GM18951 (cell line): ENCODE data around the gene TENT4B.
"Not testable (repeated sequence)": the region's sequence is repeated elsewhere in the genome, so short reads cannot be mapped to it uniquely, and the experiment has no call there.

Experiments used
- POLR2A ChIP-seq: IDR thresholded peaks from 4 replicates; pipeline ENCODE4 v1.6.1; 2011; ENCODE audit warnings: mild to moderate bottlenecking; ENCODE audit not compliant: insufficient read length, insufficient read depth; ENCODE audit errors: extremely low read depth
- in situ Hi-C: fragments of 300-500 bp; cut with MboI; formaldehyde crosslinking; loops from one replicate; pipeline ENCODE4 v1.12.0; 2022; ENCODE audit warnings: low sequenced_read_pairs, mixed read lengths, inconsistent platforms; ENCODE audit not compliant: unreplicated experiment

The TENT4B gene

DNA sequence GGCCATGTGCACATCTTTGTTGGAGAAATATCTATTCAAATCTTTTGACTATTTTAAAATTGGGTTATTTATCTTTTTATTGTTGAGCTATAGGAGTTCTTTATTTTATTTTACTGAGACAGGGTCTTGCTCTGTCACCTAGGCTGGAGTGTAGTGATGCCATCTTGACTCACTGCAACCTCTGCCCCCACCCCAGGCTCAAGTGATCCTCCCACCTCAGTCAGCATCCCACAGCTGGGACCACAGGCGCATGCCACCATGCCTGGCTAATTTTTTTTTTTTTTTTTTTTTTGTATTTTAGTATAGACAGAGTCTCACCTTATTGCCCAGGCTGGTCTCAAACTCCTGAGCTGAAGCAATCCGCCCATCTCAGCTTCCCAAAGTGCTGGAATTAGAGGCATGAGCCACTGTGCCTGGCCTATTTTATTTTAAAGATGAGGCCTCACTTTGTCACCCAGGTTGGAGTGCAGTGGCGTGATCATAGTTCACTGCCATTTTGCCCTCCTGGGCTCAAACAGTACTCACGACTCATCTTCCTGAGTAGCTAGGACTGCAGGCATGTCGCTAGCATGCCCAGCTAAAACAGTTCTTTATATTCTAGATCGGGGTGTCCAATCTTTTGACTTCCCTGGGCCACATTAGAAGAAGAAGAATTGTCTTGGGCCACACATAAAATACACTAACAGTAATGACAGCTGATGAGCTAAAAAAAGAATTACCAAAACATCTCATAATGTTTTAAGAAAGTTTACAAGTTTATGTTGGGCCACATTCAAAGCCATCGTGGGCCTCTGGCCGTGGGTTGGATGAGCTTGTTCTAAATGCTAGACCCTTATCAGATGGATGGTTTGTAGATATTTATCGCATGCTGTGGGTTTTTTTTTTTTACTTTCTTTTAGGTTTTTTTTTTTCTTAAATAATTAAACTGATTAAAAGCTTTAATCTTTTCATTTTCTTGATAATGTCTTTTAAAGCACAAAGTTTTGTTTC, 13.7 kb downstream of the TENT4B start:
- no peak for TF ChIP-seq POLR2A
- in situ Hi-C loops: no loop called here

DNA sequence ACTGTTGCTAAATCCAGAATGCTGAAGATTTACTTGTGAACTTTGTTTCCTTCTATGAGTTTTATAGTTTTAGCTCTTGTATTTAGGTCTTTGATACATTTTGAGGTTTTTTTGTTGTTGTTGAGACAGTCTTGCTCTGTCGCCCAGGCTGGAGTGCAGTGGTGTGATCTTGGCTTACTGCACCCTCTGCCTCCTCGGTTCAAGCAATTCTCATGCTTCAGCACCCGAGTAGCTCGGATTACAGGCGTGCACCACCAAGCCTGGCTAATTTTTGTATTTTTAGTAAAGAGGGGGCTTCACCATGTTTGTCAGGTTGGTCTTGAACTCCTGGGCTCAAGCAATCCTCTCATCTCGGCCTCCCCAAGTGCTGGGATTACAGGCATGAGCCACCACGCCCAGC, 14.4 kb downstream of the TENT4B start:
- no peak for TF ChIP-seq POLR2A
- in situ Hi-C loops: no loop called here

GRCh38 chr16:50169555-50170096, 16.5 kb downstream of the TENT4B start:
- in situ Hi-C loops: no loop called here
- TF ChIP-seq POLR2A: no peak

GRCh38 chr16:50171773-50172172, 18.7 kb downstream of the TENT4B start:
- in situ Hi-C loops: not testable (repeated sequence)

DNA sequence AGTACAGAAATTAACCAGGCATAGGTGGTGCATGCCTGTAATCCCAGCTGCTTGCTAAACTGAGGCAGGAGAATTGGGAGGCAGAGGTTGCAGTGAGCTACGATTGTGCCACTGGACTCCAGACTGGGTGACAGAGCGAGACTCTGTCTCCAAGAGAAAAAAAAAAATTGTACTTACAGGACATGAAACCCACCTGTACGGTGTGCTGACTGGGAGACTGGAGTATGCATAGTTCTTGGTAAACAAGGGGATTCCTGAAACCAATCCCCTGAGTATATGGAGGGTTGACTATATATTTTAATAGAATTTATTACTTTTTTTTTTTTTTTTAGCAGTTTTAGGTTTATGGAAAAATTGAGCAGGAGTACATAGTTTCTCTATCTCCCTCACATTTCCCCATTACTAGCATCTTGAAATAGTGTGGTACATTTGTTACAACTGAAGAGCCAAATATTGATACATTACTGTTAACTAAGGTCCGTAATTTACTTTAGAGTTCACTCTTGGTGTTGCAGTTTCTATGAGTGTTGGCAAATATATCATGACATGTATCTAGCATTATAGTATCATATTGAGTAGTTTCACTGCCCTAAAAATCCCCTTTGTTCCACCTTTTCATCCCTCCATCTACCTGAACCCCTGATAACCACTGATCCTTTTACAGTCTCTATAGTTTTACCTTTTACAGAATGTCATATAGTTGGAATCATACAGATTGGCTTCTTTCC, 19.3 kb downstream of the TENT4B start:
- in situ Hi-C loops: no loop called here
- no peak for TF ChIP-seq POLR2A

DNA sequence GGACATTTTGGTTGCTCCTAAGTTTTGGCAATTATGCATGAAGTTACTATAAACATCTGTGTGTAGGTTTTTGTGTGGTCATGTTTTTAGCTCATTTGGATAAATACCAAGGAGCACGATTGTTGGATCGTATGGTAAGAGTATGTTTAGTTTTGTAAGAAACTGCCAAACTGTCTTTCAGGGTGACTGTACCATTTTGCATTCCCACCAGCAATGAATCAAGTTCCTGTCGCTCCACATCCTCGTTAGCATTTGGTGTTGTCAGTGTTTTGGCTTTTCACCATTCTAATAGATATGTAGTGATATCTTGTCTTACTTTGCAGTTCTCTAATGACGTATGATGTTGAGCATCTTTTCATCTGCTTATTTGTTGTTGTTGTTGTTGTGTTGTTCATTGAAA, 20.2 kb downstream of the TENT4B start:
- TF ChIP-seq POLR2A: no peak
- in situ Hi-C loops: no loop called here

GRCh38 chr16:50178491-50178941, 25.4 kb downstream of the TENT4B start:
- TF ChIP-seq POLR2A: no peak
- in situ Hi-C loops: no loop called here

DNA sequence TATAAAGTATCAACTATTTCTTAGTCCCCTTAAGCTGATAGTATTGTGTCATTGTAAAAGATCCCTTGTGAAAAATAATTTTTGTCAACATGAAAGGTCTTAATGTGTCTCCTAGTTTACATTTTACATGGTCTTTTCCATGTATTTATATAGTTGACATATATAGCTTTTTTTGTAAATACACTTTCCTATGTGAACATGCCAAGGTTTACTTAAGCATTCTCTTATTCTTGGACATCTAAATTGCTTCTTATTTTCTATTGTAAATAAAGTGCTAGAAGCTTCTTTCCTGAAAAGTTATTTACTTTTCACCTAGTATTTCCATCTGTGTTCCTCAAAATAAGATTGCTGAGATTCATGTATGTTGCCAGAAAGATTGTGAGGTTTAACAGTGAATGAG, 29.3 kb downstream of the TENT4B start:
- no peak for TF ChIP-seq POLR2A
- in situ Hi-C loops: no loop called here

GRCh38 chr16:50183316-50183715, 30.2 kb downstream of the TENT4B start:
- TF ChIP-seq POLR2A: no peak
- in situ Hi-C loops: no loop called here

DNA sequence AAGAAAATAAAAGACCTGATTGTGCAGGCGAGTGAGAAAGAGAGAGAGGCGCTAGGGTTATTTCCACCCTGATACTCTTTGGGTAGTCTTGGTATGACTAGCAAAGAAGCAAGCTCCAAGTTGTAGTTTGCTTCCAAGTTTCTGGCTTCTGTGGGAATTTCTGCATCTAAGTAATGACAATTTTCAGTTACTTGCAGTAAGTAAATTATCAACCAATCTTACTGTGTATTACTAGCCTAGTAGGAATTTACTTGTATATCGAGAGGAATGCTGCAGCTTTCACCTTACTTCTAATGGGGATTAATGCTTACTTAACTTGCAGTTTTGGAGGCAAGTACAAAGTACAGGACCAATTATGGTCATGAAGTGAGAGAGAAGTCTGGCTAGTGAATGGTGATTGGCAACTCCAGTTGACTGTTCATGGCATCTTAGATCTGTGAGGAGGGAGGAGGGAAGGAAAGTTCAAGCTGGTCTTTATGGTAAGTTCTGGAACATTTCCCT, 31.9 kb downstream of the TENT4B start:
- in situ Hi-C loops: no loop called here

DNA sequence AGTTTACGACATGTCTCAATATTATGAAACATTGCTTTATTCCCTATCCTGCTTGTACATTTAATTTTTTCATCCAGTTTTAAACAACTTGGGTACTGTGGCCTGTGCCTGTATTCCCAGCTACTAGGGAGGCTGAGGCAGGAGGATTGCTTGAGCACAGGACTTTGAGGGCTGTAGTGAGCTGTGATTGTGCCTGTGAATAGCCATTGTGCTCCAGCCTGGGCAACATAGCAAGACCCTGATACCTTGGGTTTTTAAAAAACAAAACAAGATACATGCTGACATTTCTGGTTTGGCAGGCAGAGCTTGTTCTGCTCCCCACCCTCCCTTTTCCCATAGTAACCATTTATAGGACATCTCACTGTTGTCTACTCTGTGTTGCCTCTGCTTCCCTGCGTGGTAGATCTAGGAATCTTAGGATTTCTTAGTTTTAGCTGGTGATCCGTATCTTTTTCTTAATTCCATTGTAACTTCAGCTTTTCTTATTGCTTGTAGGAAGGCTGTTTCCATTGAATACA, 35.6 kb downstream of the TENT4B start:
- in situ Hi-C loops: no loop called here
- no peak for TF ChIP-seq POLR2A

More for the DNA sequence above, 31.9 kb downstream of the TENT4B start:
- no peak for TF ChIP-seq POLR2A

- in situ Hi-C loops: no loop called here
- TF ChIP-seq POLR2A: no peak
These were observed 37.2 kb downstream of the TENT4B start for GRCh38 chr16:50190292-50190691.
